NOMO-1 (cell line): ENCODE data around the gene SERPINA12.
"Not testable (repeated sequence)": the region's sequence is repeated elsewhere in the genome, so short reads cannot be mapped to it uniquely, and the experiment has no call there.

Experiments
- DNase-seq, 2 experiments: peaks; one replicate each; lab custom pipeline; 2025; ENCODE audit not compliant: unreplicated experiment in 2 of 2; lab: John Stamatoyannopoulos, UW

SERPINA12 gene

GRCh38 chr14:94538070-94538740 is 28.9 kb upstream of the SERPINA12 start:
- DNase-seq = no peak

DNA sequence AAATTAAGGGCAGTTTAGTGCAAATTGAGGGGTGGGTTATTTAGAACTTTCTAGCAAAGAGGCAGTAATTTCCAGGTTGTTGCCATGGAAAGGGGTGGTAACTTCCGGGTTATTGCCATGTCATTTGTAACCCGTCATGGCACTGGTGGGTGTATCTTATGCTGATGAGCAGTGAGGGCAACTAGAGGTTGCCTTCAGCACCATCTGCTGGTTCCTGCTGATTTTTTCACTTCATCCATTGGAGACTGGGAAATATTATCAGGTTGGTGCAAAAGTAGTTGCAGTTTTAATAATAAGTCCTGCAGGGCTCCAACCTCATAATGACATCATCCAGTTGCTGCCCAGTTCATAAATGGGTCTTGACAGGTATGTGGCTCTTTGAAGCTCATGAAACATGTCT is 27.6 kb upstream of the SERPINA12 start:
- DNase-seq = no peak

- no peak for DNase-seq
Observed at GRCh38 chr14:94535506-94535905, 26.2 kb upstream of the SERPINA12 start.

DNA sequence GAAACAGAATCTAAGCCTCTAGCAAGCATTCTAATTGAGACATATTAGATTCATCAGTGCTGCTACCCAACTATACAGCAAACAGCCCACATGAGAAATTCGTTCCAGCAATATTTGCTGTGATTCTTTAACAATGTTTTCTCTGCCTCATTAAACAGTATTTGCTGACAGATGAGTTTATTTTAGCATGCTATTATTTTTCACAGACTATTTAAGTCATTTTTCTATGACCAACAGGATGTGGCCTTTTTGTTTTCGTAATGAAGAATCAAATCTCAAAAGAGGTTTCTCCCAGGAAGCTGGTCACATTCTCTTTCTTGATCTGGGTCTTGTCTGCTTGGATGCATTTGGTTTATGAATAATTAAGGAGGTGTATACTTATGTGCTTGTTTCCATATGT is 23.2 kb upstream of the SERPINA12 start:
- DNase-seq = no peak

GRCh38 chr14:94531187-94531586 is 21.9 kb upstream of the SERPINA12 start:
- DNase-seq = no peak

DNA sequence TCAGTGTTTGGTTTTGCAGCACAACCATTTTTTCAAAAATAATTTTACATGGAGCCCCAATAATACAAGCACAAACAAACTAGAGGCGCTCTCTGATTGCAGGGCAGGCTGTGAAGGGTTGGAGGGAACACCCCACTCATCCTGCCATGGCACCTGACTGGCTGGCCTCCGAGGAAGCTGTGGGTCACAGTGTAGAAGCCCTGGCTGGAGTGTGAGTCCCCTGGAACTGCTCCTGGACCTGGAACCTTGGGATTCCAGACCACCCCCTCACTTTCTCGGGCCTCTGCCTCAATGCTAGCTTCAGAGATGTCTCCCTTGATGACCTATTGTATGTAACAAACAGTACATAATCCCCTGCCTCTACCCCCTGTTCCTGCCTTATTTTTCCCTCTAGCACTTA is 14.8 kb upstream of the SERPINA12 start:
- DNase-seq = no peak

- no peak for DNase-seq
Observed at GRCh38 chr14:94523265-94523664, 14.0 kb upstream of the SERPINA12 start.

GRCh38 chr14:94522115-94522724 is 13.0 kb upstream of the SERPINA12 start:
- DNase-seq = no peak

GRCh38 chr14:94521375-94522114 is 12.3 kb upstream of the SERPINA12 start:
- DNase-seq = no peak

DNA sequence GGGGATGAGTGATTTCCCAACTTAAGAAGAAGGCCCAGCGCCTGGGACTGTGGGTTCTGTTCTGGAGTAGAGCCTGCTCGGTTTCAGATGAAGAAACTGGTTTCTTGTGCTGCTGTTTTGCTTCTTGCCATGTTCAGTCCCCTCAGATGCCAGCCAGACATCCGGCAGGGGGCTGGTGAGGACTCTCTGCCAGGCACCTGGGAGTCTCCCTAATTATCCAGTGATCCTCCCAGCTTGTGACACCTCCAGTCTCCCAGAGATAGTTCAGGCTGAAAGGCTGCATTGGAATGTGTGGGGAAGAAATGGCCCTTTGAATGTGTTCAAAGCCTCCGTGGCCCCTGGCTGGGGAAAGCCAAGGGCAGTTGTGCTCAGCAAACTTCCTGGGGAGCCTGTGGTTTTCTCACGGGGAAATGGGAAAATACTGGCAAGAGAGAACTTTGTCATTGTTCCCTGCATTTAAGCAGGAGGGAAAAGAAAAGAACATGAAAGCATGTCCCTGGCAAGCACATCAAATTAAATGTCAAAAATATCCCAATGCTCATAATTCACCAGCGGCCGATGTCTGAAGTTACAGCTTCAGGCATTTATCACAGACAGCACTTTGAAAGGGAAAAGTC is 8.5 kb upstream of the SERPINA12 start:
- no peak for DNase-seq

DNA sequence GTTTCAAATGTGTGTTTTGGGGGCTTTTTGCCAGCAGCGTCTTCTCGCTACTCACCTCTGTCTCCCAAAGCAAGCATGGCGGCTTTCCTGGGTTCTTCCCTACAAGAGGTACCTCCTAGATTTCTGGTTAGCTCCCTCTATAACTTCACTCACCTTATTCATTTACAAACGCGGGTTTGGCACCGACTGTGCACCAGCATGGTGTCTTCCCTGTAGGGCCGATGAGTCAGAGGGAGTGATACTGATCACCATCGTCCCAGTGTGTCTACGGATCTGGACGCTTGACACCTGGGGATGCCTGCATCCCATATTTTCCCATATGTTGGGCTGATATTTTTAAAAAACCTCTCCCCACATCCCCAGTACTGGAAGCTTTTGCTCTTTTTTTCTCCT is 8.0 kb upstream of the SERPINA12 start:
- no peak for DNase-seq

- DNase-seq = no peak
Observed at GRCh38 chr14:94515856-94516255, 6.6 kb upstream of the SERPINA12 start.

DNA sequence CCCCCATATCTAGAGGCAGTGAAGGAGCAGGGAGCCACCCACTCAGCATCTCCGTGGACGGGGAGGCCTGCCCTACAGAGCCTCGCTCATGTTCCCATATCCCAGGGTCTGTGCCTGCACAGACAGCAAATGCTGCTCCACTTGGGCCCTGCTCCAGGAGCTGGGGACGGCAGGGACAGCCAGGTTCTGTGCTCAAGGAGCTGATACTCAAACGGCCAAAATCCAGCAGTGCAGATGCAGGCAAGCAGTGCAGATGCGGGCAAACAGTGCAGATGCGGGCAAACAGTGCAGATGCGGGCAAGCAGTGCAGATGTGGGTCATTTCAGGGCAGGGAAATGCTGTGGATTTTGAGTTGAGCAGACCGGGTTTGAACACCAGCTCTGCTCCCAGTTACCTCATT is 6.2 kb upstream of the SERPINA12 start:
- DNase-seq = no peak

GRCh38 chr14:94514351-94514750 is 5.1 kb upstream of the SERPINA12 start:
- DNase-seq = no peak

DNA sequence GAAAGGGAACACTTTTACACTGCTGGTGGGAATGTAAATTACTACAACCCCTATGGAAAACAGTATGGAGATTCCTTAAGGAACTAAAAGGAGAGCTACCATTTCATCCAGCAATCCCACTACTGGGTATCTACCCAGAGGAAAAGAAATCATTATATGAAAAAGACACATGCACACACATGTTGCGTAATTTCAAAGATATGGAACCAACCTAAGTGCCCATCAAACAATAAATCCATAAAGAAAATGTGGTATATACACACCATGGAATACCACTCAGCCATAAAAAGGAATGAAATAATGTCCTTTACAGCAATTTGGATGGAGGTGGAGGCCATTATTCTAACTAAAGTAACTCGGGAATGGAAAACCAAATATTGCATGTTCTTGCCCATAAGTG is 1.2 kb upstream of the SERPINA12 start:
- DNase-seq = not testable (repeated sequence)

GRCh38 chr14:94505641-94506040 is 3.6 kb downstream of the SERPINA12 start:
- no peak for DNase-seq

DNA sequence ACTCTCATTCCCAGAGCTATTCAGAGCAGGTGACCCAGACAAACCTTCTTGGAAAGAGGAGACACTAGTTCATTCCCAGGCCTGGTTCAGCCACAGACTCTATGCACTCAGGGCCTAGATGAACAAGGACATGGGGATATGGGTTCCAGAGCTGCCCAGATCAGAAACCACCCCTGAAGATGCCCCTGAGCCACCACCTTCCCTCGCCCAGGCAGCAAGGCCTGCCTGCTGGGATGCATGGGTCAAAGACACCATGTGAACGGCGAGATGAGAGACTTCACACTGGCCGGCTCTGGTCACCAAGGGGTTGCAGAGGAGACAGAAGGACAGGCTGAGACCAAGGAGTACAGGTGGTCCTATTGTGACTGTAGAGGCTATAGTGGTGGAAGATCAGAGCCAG is 4.1 kb downstream of the SERPINA12 start:
- DNase-seq = no peak

- no peak for DNase-seq
Observed at GRCh38 chr14:94501588-94502516, 7.4 kb downstream of the SERPINA12 start.

DNA sequence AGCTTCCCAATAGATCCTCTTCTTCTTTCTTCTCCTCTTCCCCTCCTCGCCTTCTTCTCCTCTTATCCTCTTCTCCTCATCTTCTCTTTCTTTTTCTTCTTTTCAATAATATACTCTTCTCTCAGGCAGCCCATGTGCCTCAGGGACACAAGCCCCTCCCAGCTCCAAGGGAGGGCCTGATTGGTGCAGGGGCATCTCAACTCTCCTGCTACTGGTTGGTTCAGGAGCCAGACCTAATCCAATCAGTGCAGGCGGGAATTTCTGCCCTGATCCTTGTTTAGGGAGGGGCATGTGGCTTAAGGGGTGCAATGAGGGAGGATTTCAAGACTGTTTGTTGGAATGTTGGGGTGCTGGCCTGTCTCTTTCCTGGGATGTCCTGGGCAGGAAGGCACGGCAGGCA is 9.0 kb downstream of the SERPINA12 start:
- DNase-seq = no peak

DNA sequence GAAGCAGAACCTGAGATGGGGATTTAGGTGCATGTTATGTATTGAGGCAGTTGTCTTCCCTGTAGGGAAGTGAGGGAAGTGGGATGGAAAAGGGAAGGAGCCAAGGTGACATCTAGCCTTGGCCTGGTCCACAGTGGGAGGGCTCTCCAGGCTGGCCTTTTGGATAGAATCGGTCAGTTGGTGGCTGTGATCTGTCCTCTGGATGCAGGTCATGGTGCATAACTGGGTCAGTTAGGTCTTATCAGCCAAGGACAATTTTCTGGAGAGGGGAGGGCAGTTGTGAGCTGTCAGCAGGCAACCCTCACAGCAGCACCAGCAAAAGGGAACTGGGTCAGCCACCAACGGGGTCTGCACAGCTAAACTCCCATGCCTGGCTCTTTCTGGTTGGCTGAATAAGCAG is 9.6 kb downstream of the SERPINA12 start:
- DNase-seq = no peak

DNA sequence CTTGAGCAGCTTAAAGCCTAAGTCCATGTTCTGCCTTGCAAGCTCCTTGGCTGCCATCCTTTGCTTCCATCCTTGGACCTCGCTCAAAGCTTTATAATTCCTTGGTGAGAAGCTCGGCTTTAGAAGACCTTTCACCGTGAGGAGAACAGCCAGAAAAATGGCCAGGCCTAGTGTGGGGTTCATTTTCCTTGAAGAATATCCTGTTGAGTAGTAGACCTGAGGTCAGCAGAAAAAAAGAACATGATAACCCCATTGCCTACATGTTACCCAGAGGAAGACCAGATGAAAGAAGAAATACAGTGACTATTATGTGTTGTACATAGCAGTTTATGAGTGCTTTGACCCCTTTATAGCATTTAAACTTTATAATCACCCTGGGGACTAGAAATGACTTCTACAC is 11.1 kb downstream of the SERPINA12 start:
- DNase-seq = no peak
